Left kidney (tissue), 2 donors: ENCODE results near the gene VAT1. TPM values are rescaled to one million over a fixed set of nuclear protein-coding genes. Genes with fewer than 3 reads are reported as not detected.

Source experiments
- DNase-seq: peaks from one replicate; pipeline ENCODE4 v3.0.0-alpha.2; 2013
- polyA plus RNA-seq: library from polyadenylated mRNA; unstranded; fragments of 120-200 nt; gene quantifications from one replicate; pipeline ENCODE4 v1.2.1, GENCODE V29; 2013; ENCODE audit not compliant: insufficient read length

Gene VAT1
- polyA plus RNA-seq, 1 donor, result 113 TPM

- DNase-seq, result no peak
Observed at GRCh38 chr17:43028221-43028861, 6.2 kb upstream of the VAT1 start.

- DNase-seq, result no peak
Observed at GRCh38 chr17:43027091-43028032, 5.2 kb upstream of the VAT1 start.

GRCh38 chr17:43026595-43026994, 4.4 kb upstream of the VAT1 start:
- peak; percentile 35 for DNase-seq

GRCh38 chr17:43025766-43026537, 3.8 kb upstream of the VAT1 start:
- no peak for DNase-seq

GRCh38 chr17:43025290-43025657, 3.1 kb upstream of the VAT1 start:
- no peak for DNase-seq

GRCh38 chr17:43024407-43025289, 2.5 kb upstream of the VAT1 start, which contains the start of gene RND2:
Gene RND2, plus strand, starts transcription at chr17:43025231. Its CDS starts 117 bp downstream, at chr17:43025348.
- DNase-seq, result peak; percentile 96

- DNase-seq, result peak; percentile 40
Observed at GRCh38 chr17:43020789-43021740, 1.1 kb downstream of the VAT1 start.

GRCh38 chr17:43020030-43020621, 2.1 kb downstream of the VAT1 start:
- DNase-seq, result no peak

- DNase-seq, result no peak
Observed at GRCh38 chr17:43019418-43019817, 2.8 kb downstream of the VAT1 start.

GRCh38 chr17:43018932-43019331, 3.3 kb downstream of the VAT1 start:
- DNase-seq, result no peak

GRCh38 chr17:43018008-43018853, 4.0 kb downstream of the VAT1 start:
- DNase-seq, result peak; percentile 37

- no peak for DNase-seq
Observed at GRCh38 chr17:43016216-43016615, 6.0 kb downstream of the VAT1 start.

- no peak for DNase-seq
Observed at GRCh38 chr17:43015579-43015978, 6.6 kb downstream of the VAT1 start.

- peak; percentile 30 for DNase-seq
Observed at GRCh38 chr17:43014649-43015542, 7.3 kb downstream of the VAT1 start.

- no peak for DNase-seq
Observed at GRCh38 chr17:43014020-43014648, 8.1 kb downstream of the VAT1 start.

GRCh38 chr17:43013296-43013695, 8.9 kb downstream of the VAT1 start:
- no peak for DNase-seq
